K562 (cell line): ENCODE results near the gene ERC2. TPM values are rescaled to one million over a fixed set of nuclear protein-coding genes. Genes with fewer than 3 reads are reported as not detected.

Source experiments
- ATAC-seq: fragments of 200-7000 bp; cut with Tn5 transposase; 3 replicates; pipeline ENCODE4 v1.9.1; 2020; ENCODE audit warnings: moderate library complexity
- BruUV-seq: library from RNA; stranded (reverse); fragments of 400-500 nt; replicated peaks from 2 replicates; lab custom pipeline; 2021; lab: Mats Ljungman, UMichigan
- CTCF ChIA-PET: fragments of 300-600 bp; formaldehyde crosslinking; extraction: SDS; loops from one replicate; lab custom pipeline; 2021; ENCODE audit warnings: low intra/inter-chr PET ratio; lab: Yijun Ruan, JAX
- POLR2A ChIA-PET: fragments of 300-600, 350-650 bp; sonication (Branson Sonifier 250); formaldehyde crosslinking; extraction: SDS; loops from one replicate; lab custom pipeline; 2021; ENCODE audit warnings: antibody characterized with exemption, inconsistent platforms; lab: Yijun Ruan, JAX
- DNase-seq, 4 experiments: peaks; one replicate each; pipeline versions ENCODE4 v3.0.0 to v3.0.0-alpha.2; 2011 to 2018; ENCODE audit warnings: low spot score in 3 of 4, mixed read lengths in 3 of 4; ENCODE audit errors: extremely low read depth in 1 of 4
- FAIRE-seq: peaks from 2 replicates; lab custom pipeline; 2011; peaks lifted over from hg19 to GRCh38; lab: Jason Lieb, UNC
- H2AFZ ChIP-seq: 2 replicates; pipeline ENCODE4 v1.6.0; 2011; ENCODE audit warnings: low read depth, low read length, control low read depth, inconsistent platforms
- H3K27ac ChIP-seq: fragments of 200-600 bp; 3 replicates; pipeline ENCODE4 v1.8.0; 2011; ENCODE audit warnings: low read depth, mild to moderate bottlenecking, control low read depth, inconsistent platforms, low read length, moderate library complexity, mixed read lengths; ENCODE audit errors: extremely low read depth
- H3K27me3 ChIP-seq, 2 experiments: fragments of 300-600 bp in 1 of 2; 2 replicates in 1 of 2; 3 replicates in 1 of 2; pipeline versions ENCODE4 v1.6.0 to v1.8.0; 2011; ENCODE audit warnings: inconsistent platforms in 2 of 2, low read length in 2 of 2, mild to moderate bottlenecking in 1 of 2, mixed read lengths in 1 of 2, moderate library complexity in 1 of 2; ENCODE audit not compliant: control insufficient read depth in 2 of 2, insufficient read depth in 2 of 2
- H3K36me3 ChIP-seq: fragments of 300-600 bp; 3 replicates; pipeline ENCODE4 v1.8.0; 2011; ENCODE audit warnings: mild to moderate bottlenecking, low read length, inconsistent platforms; ENCODE audit not compliant: control insufficient read depth, insufficient read depth
- H3K4me1 ChIP-seq, 2 experiments: fragments of 200-600 bp in 1 of 2; replicated peaks in 1 of 2; 2 replicates in 1 of 2; 3 replicates in 1 of 2; pipeline versions ENCODE4 v1.5.1 to v1.8.0; 2011; ENCODE audit warnings: inconsistent platforms in 2 of 2, low read length in 2 of 2, mild to moderate bottlenecking in 1 of 2, mixed read lengths in 1 of 2, moderate library complexity in 1 of 2; ENCODE audit not compliant: control insufficient read depth in 2 of 2, insufficient read depth in 2 of 2
- H3K4me2 ChIP-seq: 2 replicates; pipeline ENCODE4 v1.6.1; 2011; ENCODE audit warnings: low read length, control low read depth, inconsistent platforms, mixed read lengths; ENCODE audit not compliant: insufficient read depth
- H3K4me3 ChIP-seq: fragments of 200-600 bp; sonication (generic), shearing (Covaris generic); 2 replicates; pipeline ENCODE4 v1.5.1; 2016; ENCODE audit warnings: control low read depth, inconsistent platforms
- H3K79me2 ChIP-seq: fragments of 200-600 bp; 3 replicates; pipeline ENCODE4 v1.8.0; 2011; ENCODE audit warnings: low read length, inconsistent platforms; ENCODE audit not compliant: control insufficient read depth, insufficient read depth
- H3K9ac ChIP-seq, 2 experiments: 2 replicates each; pipeline versions ENCODE4 v1.6.0 to v1.6.1; 2011; ENCODE audit warnings: low read depth in 2 of 2, low read length in 2 of 2, control low read depth in 1 of 2, inconsistent platforms in 1 of 2, mild to moderate bottlenecking in 1 of 2, mixed read lengths in 1 of 2; ENCODE audit not compliant: insufficient read depth in 1 of 2
- H3K9me1 ChIP-seq: one replicate; pipeline ENCODE4 v1.6.0; 2011; ENCODE audit warnings: inconsistent platforms, mild to moderate bottlenecking, low read length, moderate library complexity; ENCODE audit not compliant: control insufficient read depth, insufficient read depth
- H3K9me3 ChIP-seq: replicated peaks from 2 replicates; pipeline ENCODE4 v1.5.1; 2011; ENCODE audit warnings: low read depth, low read length, inconsistent platforms; ENCODE audit not compliant: control insufficient read depth, insufficient read depth
- H4K20me1 ChIP-seq: replicated peaks from 2 replicates; pipeline ENCODE4 v1.6.1; 2011; ENCODE audit warnings: low read length, inconsistent platforms, mixed read lengths; ENCODE audit not compliant: control insufficient read depth, insufficient read depth
- BRF2 ChIP-seq: IDR thresholded peaks from 3 replicates; pipeline ENCODE4 v1.6.1; 2011; ENCODE audit warnings: borderline replicate concordance, mild to moderate bottlenecking; ENCODE audit not compliant: insufficient read length, insufficient read depth
- ELF1 ChIP-seq: fragments of 200-800 bp; sonication (Bioruptor generic); IDR thresholded peaks from 2 replicates; pipeline ENCODE4 v1.6.1; 2016; ENCODE audit warnings: missing genetic modification characterization, missing compliant biosample characterization
- FOXM1 ChIP-seq, 2 experiments: fragments of 450-650 bp in 1 of 2; sonication (generic) in 1 of 2; formaldehyde crosslinking in 1 of 2; IDR thresholded peaks; 2 replicates each; pipeline versions ENCODE4 v1.6.1 to v1.9.0; 2017 to 2022; ENCODE audit warnings: low read depth in 2 of 2, mild to moderate bottlenecking in 2 of 2, missing genetic modification reagents in 1 of 2, moderate library complexity in 1 of 2
- GATAD2A ChIP-seq: fragments of 450-650 bp; IDR thresholded peaks from 2 replicates; pipeline ENCODE4 v1.6.1; 2017
- GMEB1 ChIP-seq: fragments of 250-450 bp; sonication (Bioruptor Pico); IDR thresholded peaks from 2 replicates; pipeline ENCODE4 v1.4.0; 2020; ENCODE audit warnings: mild to moderate bottlenecking
- HDAC2 ChIP-seq: fragments of 450-650 bp; IDR thresholded peaks from 2 replicates; pipeline ENCODE4 v1.6.1; 2016; ENCODE audit warnings: mild to moderate bottlenecking
- HEY1 ChIP-seq: fragments of 250-450 bp; sonication (Bioruptor Pico); IDR thresholded peaks from 2 replicates; pipeline ENCODE4 v1.5.0; 2020; ENCODE audit warnings: mild to moderate bottlenecking, moderate library complexity, borderline replicate concordance
- HNRNPUL1 ChIP-seq: fragments of 200-400 bp; formaldehyde crosslinking; IDR thresholded peaks from 2 replicates; pipeline ENCODE4 v1.6.1; 2017; ENCODE audit warnings: low read length
- KAT7 ChIP-seq: sonication (generic); formaldehyde crosslinking; IDR thresholded peaks from 2 replicates; pipeline ENCODE4 v1.8.0; 2022; ENCODE audit warnings: missing genetic modification reagents, mild to moderate bottlenecking, borderline replicate concordance
- PCBP2 ChIP-seq: fragments of 200-400 bp; formaldehyde crosslinking; IDR thresholded peaks from 2 replicates; pipeline ENCODE4 v1.6.1; 2018; ENCODE audit warnings: low read length, low read depth, mild to moderate bottlenecking, moderate library complexity; ENCODE audit not compliant: poor library complexity, severe bottlenecking
- PHTF2 ChIP-seq: fragments of 250-450 bp; sonication (Bioruptor Pico); IDR thresholded peaks from 2 replicates; pipeline ENCODE4 v1.5.0; 2021; ENCODE audit warnings: mild to moderate bottlenecking
- POLR2AphosphoS2 ChIP-seq: IDR thresholded peaks from 2 replicates; pipeline ENCODE4 v1.6.1; 2012; ENCODE audit warnings: low read length, improper control_type of control experiment
- TAF9B ChIP-seq: fragments of 450-650 bp; IDR thresholded peaks from 2 replicates; pipeline ENCODE4 v1.6.1; 2018; ENCODE audit warnings: mild to moderate bottlenecking; ENCODE audit not compliant: partially characterized antibody
- ZBTB8A ChIP-seq: fragments of 450-650 bp; IDR thresholded peaks from 2 replicates; pipeline ENCODE4 v1.6.1; 2018; ENCODE audit warnings: mild to moderate bottlenecking, moderate library complexity; ENCODE audit not compliant: partially characterized antibody
- ZBTB9 ChIP-seq: fragments of 450-650 bp; formaldehyde crosslinking; IDR thresholded peaks from 2 replicates; pipeline ENCODE4 v1.4.0; 2020; ENCODE audit warnings: mild to moderate bottlenecking, moderate library complexity
- ZFP91 ChIP-seq: sonication (generic); formaldehyde crosslinking; IDR thresholded peaks from 2 replicates; pipeline ENCODE4 v1.8.0; 2022; ENCODE audit warnings: mild to moderate bottlenecking, missing genetic modification reagents
- ZNF12 ChIP-seq: sonication (generic); formaldehyde crosslinking; IDR thresholded peaks from 2 replicates; pipeline ENCODE4 v1.4.0; 2020; ENCODE audit warnings: mild to moderate bottlenecking, missing genetic modification reagents
- ZNF347 ChIP-seq: fragments of 450-650 bp; formaldehyde crosslinking; IDR thresholded peaks from 2 replicates; pipeline ENCODE4 v1.4.0; 2020; ENCODE audit warnings: low read depth, mild to moderate bottlenecking, moderate library complexity
- WGBS: fragments of 100-300 bp; shearing (Covaris generic); methylation state at CpG from one replicate; pipeline ENCODE4 v1.1.6; 2016; ENCODE audit warnings: low coverage, mixed read lengths; ENCODE audit not compliant: insufficient coverage; ENCODE audit errors: missing lambda C conversion rate; 5-methylcytosine and 5-hydroxymethylcytosine counted together
- in situ Hi-C: fragments of 300-500 bp; cut with MboI; formaldehyde crosslinking; loops from 4 replicates; pipeline ENCODE4 v1.15.0; 2018; ENCODE audit warnings: inconsistent platforms, mixed read lengths
- intact Hi-C: fragments of 100-400 bp; cut with micrococcal nuclease; formaldehyde crosslinking; loops from 2 replicates; pipeline ENCODE4 v1.14.2; 2022
- polyA plus RNA-seq, 8 experiments: library from polyadenylated mRNA; depleted of rRNA in 4 of 8; stranded (reverse) in 5 of 8; unstranded in 3 of 8; fragments of >200 nt; fragmentation: Nextera tagmentation in 2 of 8; fragmentation: Illumina TruSeq in 1 of 8; extraction: Ambion mirVana in 2 of 8; extraction: Trizol in 1 of 8; gene quantifications; 2 replicates each; pipeline versions ENCODE4 v1.2.1 to v1.2.3, GENCODE V29; 2011 to 2014; ENCODE audit warnings: inconsistent platforms in 1 of 8, missing spikeins in 1 of 8
- total RNA-seq, 7 experiments: library from RNA; depleted of rRNA in 6 of 7; stranded (reverse); fragments of >200 nt in 6 of 7; fragmentation: Illumina TruSeq in 2 of 7; extraction: Trizol in 2 of 7; gene quantifications; 2 replicates each; pipeline versions ENCODE4 v1.2.1 to v1.2.3, GENCODE V29; 2011 to 2021; ENCODE audit warnings: low replicate concordance in 1 of 7

ERC2 gene
- total and polyA plus RNA-seq, 9 of the 15 experiments (the other 6 are each of a cell fraction or from before 2014, with no cell fraction given): 0.04 to 0.18 (median 0.07) TPM; not detected in 2

- H3K9ac ChIP-seq: no peak overlapping the region
- no peaks in the 10 kb centered on the region for H3K4me1 ChIP-seq
- 0% methylated on average over 2 of the region's 2 CpGs for WGBS
- H2AFZ ChIP-seq: no peak overlapping the region
- no peaks in the 10 kb centered on the region for H3K36me3 ChIP-seq
- no TSS peak for BruUV-seq
- no peaks in the 10 kb centered on the region for H3K9me3 ChIP-seq
- no peaks in the 10 kb centered on the region for H3K79me2 ChIP-seq
- no peak for FAIRE-seq
- no peak for DNase-seq
- H3K27ac ChIP-seq: no peak overlapping the region
- H3K4me2 ChIP-seq: no peak overlapping the region
- H3K4me3 ChIP-seq: no peak overlapping the region
- in situ Hi-C loops: no loop called here
- H4K20me1 ChIP-seq: no peaks in the 10 kb centered on the region
- no peaks in the 10 kb centered on the region for H3K27me3 ChIP-seq
- no peak for ATAC-seq
- TF ChIP-seq PCBP2: no peak
- no peak for TF ChIP-seq GATAD2A
- no peak for TF ChIP-seq HDAC2
- TF ChIP-seq ZFP91 (CRISPR knock-in tag): no peak
- TF ChIP-seq GMEB1 (CRISPR knock-in tag): no peak
- no peak for TF ChIP-seq TAF9B
- no peak for TF ChIP-seq POLR2AphosphoS2
- no peak for TF ChIP-seq FOXM1 (IDR thresholded peaks at IDR 0.05; ENCODE audit: low read depth)
- TF ChIP-seq FOXM1 (CRISPR knock-in tag; IDR thresholded peaks at IDR 0.05; ENCODE audit: low read depth): no peak
- no peak for TF ChIP-seq ZBTB9 (CRISPR knock-in tag)
- no peak for TF ChIP-seq HNRNPUL1
- no peak for TF ChIP-seq ZBTB8A
- TF ChIP-seq BRF2: no peak
- no peak for TF ChIP-seq ZNF347 (CRISPR knock-in tag)
- no peak for TF ChIP-seq ELF1
- no peak for TF ChIP-seq HEY1 (CRISPR knock-in tag)
- no peak for TF ChIP-seq ZNF12 (CRISPR knock-in tag)
- no peak for TF ChIP-seq KAT7 (CRISPR knock-in tag)
- no peak for TF ChIP-seq PHTF2
- ChIA-PET CTCF (no interaction called here), POLR2A (interaction anchor here (0.7 kb wide), 1 partner anchor 700 kb away, joined by 3 read pairs; no protein-coding TSS in a partner anchor)
- intact Hi-C loops: no loop called here
- no peaks in the 10 kb centered on the region for H3K9me1 ChIP-seq
These were observed 743.4 kb downstream of the ERC2 start for GRCh38 chr3:55724821-55725220.
